Retinal pigment epithelial cell (primary cell): ENCODE data around the gene SDC4.

ENCODE experiments used
- DNase-seq: peaks from one replicate; pipeline ENCODE4 v3.0.0-alpha.2; 2010; ENCODE audit warnings: low read depth
- H3K4me3 ChIP-seq: 2 replicates; pipeline ENCODE4 v1.5.1; 2011; ENCODE audit warnings: mild to moderate bottlenecking, low read length, control low read depth, moderate library complexity
- TF ChIP-seq, protein P1 (sequence below): conservative IDR thresholded peaks from 2 replicates; pipeline ENCODE4 v1.5.1; 2011; ENCODE audit warnings: low read depth, low read length, control low read depth, inconsistent platforms

Gene SDC4

DNA sequence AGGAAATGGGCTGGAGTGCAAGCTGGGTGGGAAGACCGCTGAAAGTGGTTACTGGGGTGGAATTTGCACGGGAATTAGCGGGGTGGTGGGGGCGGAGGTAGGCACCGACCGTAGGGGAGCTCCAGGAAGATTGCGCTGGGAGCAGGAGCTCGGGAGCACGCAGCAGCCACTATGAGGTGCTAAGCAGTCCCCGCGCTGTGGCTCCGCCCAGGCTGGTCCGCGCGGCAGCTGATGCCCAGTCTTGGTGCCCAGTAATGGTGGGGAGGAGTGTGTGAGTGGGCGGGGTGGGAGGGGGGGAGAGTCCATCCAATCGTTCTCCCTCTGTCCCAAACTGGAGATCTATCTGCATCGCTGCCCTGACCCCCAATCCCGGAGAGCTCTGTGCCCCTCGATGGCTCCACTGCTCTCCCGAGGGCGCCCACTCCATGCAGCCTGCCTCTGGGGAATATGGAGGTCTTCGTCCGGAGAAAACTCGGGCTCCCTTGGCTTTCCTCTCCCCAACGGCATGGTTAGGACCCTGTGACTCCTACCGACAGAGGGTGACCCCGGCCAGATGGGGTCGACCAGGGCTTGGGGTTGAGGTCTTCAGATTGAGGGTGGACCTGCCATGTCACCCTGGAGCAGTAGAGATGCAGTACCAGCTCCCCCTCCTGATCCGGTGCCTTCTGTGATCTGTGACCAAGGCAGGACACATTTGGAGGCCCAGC lies 24.6 kb upstream of the SDC4 start:
- H3K4me3 ChIP-seq: peak overlapping the region; percentile 49
- DNase-seq: no peak
- TF ChIP-seq, protein P1, sequence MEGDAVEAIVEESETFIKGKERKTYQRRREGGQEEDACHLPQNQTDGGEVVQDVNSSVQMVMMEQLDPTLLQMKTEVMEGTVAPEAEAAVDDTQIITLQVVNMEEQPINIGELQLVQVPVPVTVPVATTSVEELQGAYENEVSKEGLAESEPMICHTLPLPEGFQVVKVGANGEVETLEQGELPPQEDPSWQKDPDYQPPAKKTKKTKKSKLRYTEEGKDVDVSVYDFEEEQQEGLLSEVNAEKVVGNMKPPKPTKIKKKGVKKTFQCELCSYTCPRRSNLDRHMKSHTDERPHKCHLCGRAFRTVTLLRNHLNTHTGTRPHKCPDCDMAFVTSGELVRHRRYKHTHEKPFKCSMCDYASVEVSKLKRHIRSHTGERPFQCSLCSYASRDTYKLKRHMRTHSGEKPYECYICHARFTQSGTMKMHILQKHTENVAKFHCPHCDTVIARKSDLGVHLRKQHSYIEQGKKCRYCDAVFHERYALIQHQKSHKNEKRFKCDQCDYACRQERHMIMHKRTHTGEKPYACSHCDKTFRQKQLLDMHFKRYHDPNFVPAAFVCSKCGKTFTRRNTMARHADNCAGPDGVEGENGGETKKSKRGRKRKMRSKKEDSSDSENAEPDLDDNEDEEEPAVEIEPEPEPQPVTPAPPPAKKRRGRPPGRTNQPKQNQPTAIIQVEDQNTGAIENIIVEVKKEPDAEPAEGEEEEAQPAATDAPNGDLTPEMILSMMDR: no peak

DNA sequence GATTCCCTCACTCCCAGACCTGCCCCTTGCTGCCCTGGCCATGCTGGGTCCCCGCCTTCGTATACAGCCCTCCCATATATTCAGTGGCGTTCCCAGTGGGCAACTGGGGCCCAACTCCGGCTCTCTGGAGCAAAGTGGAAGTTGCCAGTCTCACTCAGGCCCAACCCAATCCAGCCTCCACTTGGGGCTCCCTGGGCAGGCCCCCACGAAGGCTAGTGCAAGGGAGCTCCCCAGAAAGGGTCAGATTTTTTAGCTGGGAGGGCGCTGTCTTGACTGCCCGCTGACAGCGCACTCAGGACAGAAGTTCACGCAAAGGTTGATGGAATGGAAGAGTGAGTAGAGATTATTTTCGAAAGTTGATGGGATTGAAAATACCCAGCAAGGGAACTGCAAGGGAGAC lies 24.0 kb upstream of the SDC4 start:
- peak overlapping the region; percentile 12 for H3K4me3 ChIP-seq
- TF ChIP-seq, protein P1: no peak
- no peak for DNase-seq

DNA sequence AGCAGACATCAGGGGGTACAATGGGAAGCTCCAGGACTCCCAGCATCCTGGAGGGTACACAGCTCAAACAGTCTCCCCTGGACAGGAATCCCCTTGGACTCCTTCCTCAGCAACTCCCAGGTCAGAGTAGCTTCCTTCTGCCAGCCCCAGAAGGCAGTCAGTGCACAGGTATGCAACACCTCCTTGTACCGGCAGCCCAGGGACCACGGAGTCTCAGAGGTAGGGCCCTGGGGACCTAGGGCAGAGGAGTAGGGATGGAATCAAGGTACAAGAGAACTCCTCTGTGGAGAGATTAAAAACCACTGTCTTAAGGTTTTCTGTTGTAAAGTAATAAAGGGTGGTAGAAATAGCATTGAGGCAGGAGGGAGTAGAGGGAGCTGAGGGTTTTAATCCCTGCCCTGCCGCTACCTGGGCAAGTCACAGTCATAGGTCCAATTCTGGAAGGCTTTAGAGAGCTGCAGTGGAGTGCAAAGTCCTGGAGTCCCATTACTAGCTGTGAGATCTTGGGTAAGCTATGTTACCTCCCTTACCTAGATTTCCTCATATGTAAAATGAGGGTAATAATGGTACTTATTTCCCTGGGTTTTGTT lies 22.4 kb upstream of the SDC4 start:
- no peak for DNase-seq
- H3K4me3 ChIP-seq: no peak overlapping the region
- TF ChIP-seq, protein P1: no peak

DNA sequence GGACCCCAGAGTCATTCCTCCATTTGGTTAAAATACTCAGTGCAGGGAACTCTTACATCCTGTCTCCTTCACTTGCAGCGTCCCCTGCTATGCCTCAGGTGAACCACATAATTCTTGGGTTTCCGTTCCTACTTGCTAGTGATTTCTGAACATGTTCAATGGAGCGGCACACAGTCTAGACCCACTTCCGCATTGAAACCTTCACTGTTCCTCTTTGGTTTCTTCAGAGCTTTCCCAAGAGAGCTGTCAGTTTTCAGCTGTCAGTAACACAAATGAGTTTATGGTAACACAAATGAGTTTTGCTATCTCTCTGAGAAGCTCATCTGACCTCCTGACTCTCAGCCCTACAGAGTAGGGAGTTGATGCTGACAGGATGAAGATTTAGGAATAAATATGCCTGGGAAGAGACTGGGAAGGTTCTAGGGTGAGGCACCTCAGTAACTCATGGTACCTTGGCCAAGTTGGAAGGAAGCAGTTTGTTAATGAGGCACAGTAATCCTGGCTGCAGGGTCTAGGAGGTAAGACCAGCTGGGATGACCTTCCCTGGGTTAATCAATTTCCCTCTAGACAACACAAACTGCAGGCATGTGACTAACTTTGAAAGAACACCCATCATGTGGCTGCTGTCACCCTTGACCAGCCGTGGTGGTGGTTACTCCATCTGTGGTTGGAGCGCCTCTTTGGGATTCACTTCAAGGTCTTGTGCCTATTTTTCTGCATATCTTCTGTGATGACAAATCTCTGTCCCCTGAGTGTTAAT lies 20.2 kb upstream of the SDC4 start:
- TF ChIP-seq, protein P1: no peak
- DNase-seq: no peak
- H3K4me3 ChIP-seq: no peak overlapping the region

DNA sequence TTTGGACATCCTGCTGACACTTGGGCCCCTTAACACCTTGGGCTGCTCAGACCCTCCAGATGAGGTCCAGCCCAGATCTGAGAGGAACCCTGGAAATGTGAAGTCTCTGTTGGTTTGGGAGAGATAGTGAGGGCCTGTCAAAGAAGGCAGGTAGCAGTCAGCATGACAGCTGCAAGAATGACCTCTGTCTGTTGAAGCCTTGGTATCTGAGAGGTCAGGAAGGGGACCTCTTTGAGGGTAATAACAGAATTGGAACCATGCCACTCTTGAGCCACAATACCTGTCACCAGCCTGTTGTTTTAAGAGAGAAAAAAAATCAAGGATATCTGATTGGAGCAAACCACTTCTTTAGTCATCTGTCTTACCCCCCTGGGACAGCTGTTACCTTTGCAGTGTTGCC lies 18.9 kb upstream of the SDC4 start:
- TF ChIP-seq, protein P1: no peak
- DNase-seq: no peak
- no peak overlapping the region for H3K4me3 ChIP-seq

DNA sequence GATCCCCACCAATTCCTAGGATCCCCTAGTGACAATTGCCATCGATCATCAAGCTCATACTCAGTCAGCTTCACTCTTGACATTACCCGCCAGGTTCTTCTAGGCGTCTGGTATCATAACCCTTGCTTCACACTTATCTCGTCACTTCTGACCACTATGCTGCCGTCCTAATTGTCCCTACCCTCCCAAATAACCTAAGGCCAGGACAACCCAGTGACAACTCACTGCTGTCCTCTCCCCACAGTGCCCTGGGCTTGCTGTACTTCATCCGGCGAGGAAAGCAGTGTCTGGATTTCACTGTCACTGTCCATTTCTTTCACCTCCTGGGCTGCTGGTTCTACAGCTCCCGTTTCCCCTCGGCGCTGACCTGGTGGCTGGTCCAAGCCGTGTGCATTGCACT lies 18.4 kb upstream of the SDC4 start:
- TF ChIP-seq, protein P1: no peak
- H3K4me3 ChIP-seq: no peak overlapping the region
- DNase-seq: no peak

DNA sequence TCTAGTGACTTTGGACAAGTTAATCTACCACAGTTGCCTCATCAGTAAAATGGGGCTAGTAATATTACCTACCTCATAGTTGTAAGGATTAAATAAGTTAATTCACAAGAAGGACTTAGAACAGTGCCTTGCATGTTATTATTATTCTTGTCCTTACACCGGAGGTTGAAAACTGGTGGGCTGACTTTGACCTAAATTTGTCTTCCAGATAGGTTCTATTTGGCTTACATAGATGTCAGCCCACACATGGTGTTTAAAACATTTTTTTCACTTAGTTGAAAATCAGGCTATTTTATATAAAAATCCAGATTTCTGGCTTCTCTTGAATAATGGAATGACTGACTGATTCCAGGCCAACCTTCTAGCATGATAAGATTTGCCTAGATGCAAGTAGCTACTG lies 18.0 kb upstream of the SDC4 start:
- no peak for DNase-seq
- TF ChIP-seq, protein P1: no peak
- no peak overlapping the region for H3K4me3 ChIP-seq
